ENCODE measurements around the gene ABCA7.
A peak's percentile ranks its signal among the peaks of the same experiment; 100 is the strongest.

ABCA7 gene

GRCh38 chr19:1035998-1036621 is 3.8 kb upstream of the ABCA7 start:
- peaks cover 6% of the 10 kb centered on the region for H3K79me1 ChIP-seq (replicated peaks; ENCODE audit: low read length, poor library complexity, severe bottlenecking)
- H3K18ac ChIP-seq (ENCODE audit: low read depth in 1 of 2, low read length in 2 of 2) = no peak overlapping the region
- H3K9me3 ChIP-seq (ENCODE audit: control insufficient read depth, low read length) = no peaks in the 10 kb centered on the region
- H4K91ac ChIP-seq (ENCODE audit: low read length) = no peak overlapping the region
- H3K9ac ChIP-seq (ENCODE audit: low read length) = no peak overlapping the region
- H2AFZ ChIP-seq (ENCODE audit: low read depth, low read length) = no peak overlapping the region
- H3K23ac ChIP-seq (ENCODE audit: low read length in 2 of 2) = no peak overlapping the region
- H2BK12ac ChIP-seq (ENCODE audit: low read length in 2 of 2) = peak overlapping the region in 1 of 2 experiments; percentile 39
- H3K14ac ChIP-seq (ENCODE audit: low read length in 2 of 2) = no peak overlapping the region
- no peak overlapping the region for H2BK5ac ChIP-seq (ENCODE audit: low read depth, low read length, poor library complexity, severe bottlenecking)
- no peak overlapping the region for H4K8ac ChIP-seq (ENCODE audit: low read length)
- no peak overlapping the region for H3K4me2 ChIP-seq (ENCODE audit: low read length, poor library complexity, severe bottlenecking)
- no peak overlapping the region for H2BK15ac ChIP-seq (ENCODE audit: low read depth, poor library complexity, severe bottlenecking)
- peak overlapping the region; percentile 22 for H3K27ac ChIP-seq (ENCODE audit: low read length, poor library complexity, severe bottlenecking)
- no peak overlapping the region for H3K4ac ChIP-seq (ENCODE audit: low read depth in 1 of 2, low read length in 2 of 2)
- no peak overlapping the region for H2BK120ac ChIP-seq (ENCODE audit: low read depth, low read length)
- peaks cover 44% of the 10 kb centered on the region for H3K4me1 ChIP-seq (ENCODE audit: control insufficient read depth, insufficient read depth, low read depth, low read length)
- no peak overlapping the region for H3K4me3 ChIP-seq (ENCODE audit: insufficient read depth in 1 of 2, low read depth in 1 of 2, low read length in 2 of 2)
- H3K27me3 ChIP-seq (ENCODE audit: control insufficient read depth in 1 of 2, insufficient read depth in 1 of 2, low read length in 2 of 2) = no peaks in the 10 kb centered on the region
- WGBS = 90% methylated on average over 28 of the region's 29 CpGs
- peaks cover 45 to 67% of the 10 kb centered on the region in 2 experiments for H3K36me3 ChIP-seq (ENCODE audit: control insufficient read depth in 1 of 2, insufficient read depth in 2 of 2, low read depth in 1 of 2, low read length in 2 of 2)
- H2AK5ac ChIP-seq (ENCODE audit: low read length, severe bottlenecking) = no peak overlapping the region
- DNase-seq = no peak

GRCh38 chr19:1037621-1038064 is 2.3 kb upstream of the ABCA7 start:
- Histone ChIP-seq H2AK5ac (ENCODE audit: low read length, severe bottlenecking) (peak overlapping the region; percentile 43), H2AFZ (ENCODE audit: low read depth, low read length) (no peak overlapping the region), H3K9me3 (ENCODE audit: control insufficient read depth, low read length) (no peaks in the 10 kb centered on the region), H2BK5ac (ENCODE audit: low read depth, low read length, poor library complexity, severe bottlenecking) (no peak overlapping the region), H3K79me1 (replicated peaks; ENCODE audit: low read length, poor library complexity, severe bottlenecking) (peaks cover 6% of the 10 kb centered on the region), H3K4ac (ENCODE audit: low read depth in 1 of 2, low read length in 2 of 2) (no peak overlapping the region), H4K8ac (ENCODE audit: low read length) (peak overlapping the region; percentile 63), H2BK12ac (ENCODE audit: low read length in 2 of 2) (no peak overlapping the region), H3K23ac (ENCODE audit: low read length in 2 of 2) (no peak overlapping the region), H4K91ac (ENCODE audit: low read length) (no peak overlapping the region), H3K36me3 (ENCODE audit: control insufficient read depth in 1 of 2, insufficient read depth in 2 of 2, low read depth in 1 of 2, low read length in 2 of 2) (peaks cover 35 to 62% of the 10 kb centered on the region in 2 experiments), H3K18ac (ENCODE audit: low read depth in 1 of 2, low read length in 2 of 2) (no peak overlapping the region), H3K27ac (ENCODE audit: low read length, poor library complexity, severe bottlenecking) (peak overlapping the region; percentile 67), H3K4me2 (ENCODE audit: low read length, poor library complexity, severe bottlenecking) (no peak overlapping the region), H3K9ac (ENCODE audit: low read length) (no peak overlapping the region), H3K4me3 (ENCODE audit: insufficient read depth in 1 of 2, low read depth in 1 of 2, low read length in 2 of 2) (no peak overlapping the region), H2BK120ac (ENCODE audit: low read depth, low read length) (no peak overlapping the region), H3K14ac (ENCODE audit: low read length in 2 of 2) (no peak overlapping the region), H2BK15ac (ENCODE audit: low read depth, poor library complexity, severe bottlenecking) (no peak overlapping the region), H3K27me3 (ENCODE audit: control insufficient read depth in 1 of 2, insufficient read depth in 1 of 2, low read length in 2 of 2) (no peaks in the 10 kb centered on the region), H3K4me1 (ENCODE audit: control insufficient read depth, insufficient read depth, low read depth, low read length) (peaks cover 44% of the 10 kb centered on the region)
- DNase-seq = no peak
- WGBS = 91% methylated on average over 22 of the region's 22 CpGs

- Histone ChIP-seq H3K14ac (ENCODE audit: low read length in 2 of 2) (no peak overlapping the region), H3K4me3 (ENCODE audit: insufficient read depth in 1 of 2, low read depth in 1 of 2, low read length in 2 of 2) (peak overlapping the region in 1 of 2 experiments; percentile 86), H2AK5ac (ENCODE audit: low read length, severe bottlenecking) (peak overlapping the region; percentile 31), H3K4me2 (ENCODE audit: low read length, poor library complexity, severe bottlenecking) (peak overlapping the region; percentile 80), H3K27me3 (ENCODE audit: control insufficient read depth in 1 of 2, insufficient read depth in 1 of 2, low read length in 2 of 2) (no peaks in the 10 kb centered on the region), H2BK120ac (ENCODE audit: low read depth, low read length) (no peak overlapping the region), H2BK12ac (ENCODE audit: low read length in 2 of 2) (no peak overlapping the region), H3K4me1 (ENCODE audit: control insufficient read depth, insufficient read depth, low read depth, low read length) (peaks cover 44% of the 10 kb centered on the region), H3K4ac (ENCODE audit: low read depth in 1 of 2, low read length in 2 of 2) (peak overlapping the region in 1 of 2 experiments; percentile 62), H3K18ac (ENCODE audit: low read depth in 1 of 2, low read length in 2 of 2) (no peak overlapping the region), H3K27ac (ENCODE audit: low read length, poor library complexity, severe bottlenecking) (peak overlapping the region; percentile 66), H3K36me3 (ENCODE audit: control insufficient read depth in 1 of 2, insufficient read depth in 2 of 2, low read depth in 1 of 2, low read length in 2 of 2) (peaks cover 26 to 64% of the 10 kb centered on the region in 2 experiments), H2BK15ac (ENCODE audit: low read depth, poor library complexity, severe bottlenecking) (no peak overlapping the region), H3K9ac (ENCODE audit: low read length) (peak overlapping the region; percentile 80), H2AFZ (ENCODE audit: low read depth, low read length) (no peak overlapping the region), H2BK5ac (ENCODE audit: low read depth, low read length, poor library complexity, severe bottlenecking) (no peak overlapping the region), H4K91ac (ENCODE audit: low read length) (no peak overlapping the region), H4K8ac (ENCODE audit: low read length) (no peak overlapping the region), H3K79me1 (replicated peaks; ENCODE audit: low read length, poor library complexity, severe bottlenecking) (peaks cover 6% of the 10 kb centered on the region), H3K23ac (ENCODE audit: low read length in 2 of 2) (no peak overlapping the region), H3K9me3 (ENCODE audit: control insufficient read depth, low read length) (no peaks in the 10 kb centered on the region)
- peak; percentile 44 for DNase-seq
- 70% methylated on average over 22 of the region's 22 CpGs for WGBS
These were observed 795 bp upstream of the ABCA7 start for GRCh38 chr19:1038978-1039645.

- Histone ChIP-seq H3K36me3 (ENCODE audit: control insufficient read depth in 1 of 2, insufficient read depth in 2 of 2, low read depth in 1 of 2, low read length in 2 of 2) (peaks cover 24 to 67% of the 10 kb centered on the region in 2 experiments), H2BK12ac (ENCODE audit: low read length in 2 of 2) (peak overlapping the region; percentile 18 to 42), H3K23ac (ENCODE audit: low read length in 2 of 2) (peak overlapping the region in 1 of 2 experiments; percentile 49), H2BK5ac (ENCODE audit: low read depth, low read length, poor library complexity, severe bottlenecking) (no peak overlapping the region), H3K79me1 (replicated peaks; ENCODE audit: low read length, poor library complexity, severe bottlenecking) (peaks cover 6% of the 10 kb centered on the region), H2AFZ (ENCODE audit: low read depth, low read length) (peak overlapping the region; percentile 80), H3K4me3 (ENCODE audit: insufficient read depth in 1 of 2, low read depth in 1 of 2, low read length in 2 of 2) (peak overlapping the region; percentile 55 to 86), H2BK15ac (ENCODE audit: low read depth, poor library complexity, severe bottlenecking) (no peak overlapping the region), H4K91ac (ENCODE audit: low read length) (no peak overlapping the region), H3K27ac (ENCODE audit: low read length, poor library complexity, severe bottlenecking) (peak overlapping the region; percentile 68), H2BK120ac (ENCODE audit: low read depth, low read length) (no peak overlapping the region), H3K4ac (ENCODE audit: low read depth in 1 of 2, low read length in 2 of 2) (no peak overlapping the region), H3K14ac (ENCODE audit: low read length in 2 of 2) (peak overlapping the region in 1 of 2 experiments; percentile 56), H3K27me3 (ENCODE audit: control insufficient read depth in 1 of 2, insufficient read depth in 1 of 2, low read length in 2 of 2) (no peaks in the 10 kb centered on the region), H4K8ac (ENCODE audit: low read length) (peak overlapping the region; percentile 66), H3K18ac (ENCODE audit: low read depth in 1 of 2, low read length in 2 of 2) (peak overlapping the region in 1 of 2 experiments; percentile 34), H3K4me1 (ENCODE audit: control insufficient read depth, insufficient read depth, low read depth, low read length) (peaks cover 40% of the 10 kb centered on the region), H3K4me2 (ENCODE audit: low read length, poor library complexity, severe bottlenecking) (peak overlapping the region; percentile 88), H3K9ac (ENCODE audit: low read length) (peak overlapping the region; percentile 80), H2AK5ac (ENCODE audit: low read length, severe bottlenecking) (no peak overlapping the region), H3K9me3 (ENCODE audit: control insufficient read depth, low read length) (no peaks in the 10 kb centered on the region)
- WGBS = 7% methylated on average over 27 of the region's 27 CpGs
- peak; percentile 95 for DNase-seq
These were observed 767 bp downstream of the ABCA7 start for GRCh38 chr19:1040476-1041271.

All from mesenchymal stem cell (in vitro differentiated cells and primary cell).